Measurements from ENCODE around the gene USP30.

USP30 gene

GRCh38 chr12:109137055-109137454, 84.7 kb downstream of the USP30 start:
- H3K36me3 ChIP-seq (ENCODE audit: insufficient read depth, low read length) = peaks cover 6% of the 10 kb centered on the region
- H3K9ac ChIP-seq (ENCODE audit: low read length) = no peak overlapping the region
- no peaks in the 10 kb centered on the region for H3K9me3 ChIP-seq (ENCODE audit: low read length)
- H3K27ac ChIP-seq (ENCODE audit: low read depth, low read length) = no peak overlapping the region
- H3K4me3 ChIP-seq (ENCODE audit: low read depth in 1 of 2, low read length in 2 of 2) = no peak overlapping the region
- no peaks in the 10 kb centered on the region for H3K27me3 ChIP-seq (ENCODE audit: control insufficient read depth in 1 of 2, insufficient read depth in 2 of 2, low read length in 2 of 2)
- peaks cover 22% of the 10 kb centered on the region for H3K4me1 ChIP-seq (ENCODE audit: insufficient read depth, low read length)
